SJCRH30 (cell line): Measurements from ENCODE around the gene YY1. TPM values are rescaled to one million over a fixed set of nuclear protein-coding genes. Genes with fewer than 3 reads are reported as not detected.

ENCODE experiments used
- DNase-seq, 2 experiments: peaks; one replicate each; pipeline ENCODE4 v3.0.0-alpha.2; 2015 to 2020
- H3K27ac ChIP-seq: fragments of 250-450 bp; sonication (Bioruptor Pico); 2 replicates; pipeline ENCODE4 v1.5.1; 2020; ENCODE audit warnings: mild to moderate bottlenecking, moderate library complexity
- H3K27me3 ChIP-seq: fragments of 250-450 bp; sonication (Bioruptor Pico); 2 replicates; pipeline ENCODE4 v1.5.1; 2020; ENCODE audit warnings: mild to moderate bottlenecking, moderate library complexity
- H3K36me3 ChIP-seq: fragments of 250-450 bp; sonication (Bioruptor Pico); 2 replicates; pipeline ENCODE4 v1.5.1; 2020; ENCODE audit warnings: mild to moderate bottlenecking, moderate library complexity
- H3K4me1 ChIP-seq: fragments of 250-450 bp; sonication (Bioruptor Pico); 2 replicates; pipeline ENCODE4 v1.5.1; 2020; ENCODE audit warnings: mild to moderate bottlenecking, moderate library complexity
- H3K4me3 ChIP-seq: fragments of 250-450 bp; sonication (Bioruptor Pico); 2 replicates; pipeline ENCODE4 v1.5.1; 2020; ENCODE audit warnings: mild to moderate bottlenecking, moderate library complexity
- H3K9me3 ChIP-seq: fragments of 250-450 bp; sonication (Bioruptor Pico); replicated peaks from 2 replicates; pipeline ENCODE4 v1.5.1; 2020; ENCODE audit warnings: mild to moderate bottlenecking, moderate library complexity
- total RNA-seq: library from RNA; depleted of rRNA; stranded (reverse); fragments of >200 nt; shearing (Covaris generic); gene quantifications from 2 replicates; pipeline ENCODE4 v1.2.3, GENCODE V29; 2014; rRNA removed

YY1 gene
- total RNA-seq, 1 experiment from 2014 or later = 60.9 TPM

GRCh38 chr14:100325958-100326357, 87.0 kb downstream of the YY1 start:
- H3K27ac ChIP-seq = no peak overlapping the region
- peaks cover 8% of the 10 kb centered on the region; the same call in 1 of the 2 replicates for H3K4me1 ChIP-seq
- DNase-seq = no peak
- no peaks in the 10 kb centered on the region for H3K9me3 ChIP-seq
- H3K27me3 ChIP-seq = no peaks in the 10 kb centered on the region
- H3K36me3 ChIP-seq = no peaks in the 10 kb centered on the region
- H3K4me3 ChIP-seq = no peak overlapping the region

- Histone ChIP-seq H3K36me3 (no peaks in the 10 kb centered on the region), H3K4me3 (no peak overlapping the region), H3K4me1 (peaks cover 11% of the 10 kb centered on the region), H3K27ac (no peak overlapping the region), H3K9me3 (no peaks in the 10 kb centered on the region), H3K27me3 (no peaks in the 10 kb centered on the region)
- no peak for DNase-seq
These were observed 88.2 kb downstream of the YY1 start for GRCh38 chr14:100327128-100327527.

- DNase-seq = no peak
These were observed 89.7 kb downstream of the YY1 start for GRCh38 chr14:100328495-100329163.

GRCh38 chr14:100329233-100330006, 90.5 kb downstream of the YY1 start:
- Histone ChIP-seq H3K27ac (no peak overlapping the region), H3K9me3 (no peaks in the 10 kb centered on the region), H3K4me3 (no peak overlapping the region), H3K27me3 (no peaks in the 10 kb centered on the region), H3K36me3 (peaks cover 3% of the 10 kb centered on the region), H3K4me1 (peaks cover 24% of the 10 kb centered on the region)
- no peak for DNase-seq

More at GRCh38 chr14:100328495-100329163, 89.7 kb downstream of the YY1 start:
- Histone ChIP-seq H3K4me1 (peaks cover 24% of the 10 kb centered on the region), H3K27ac (no peak overlapping the region), H3K4me3 (no peak overlapping the region), H3K36me3 (no peaks in the 10 kb centered on the region), H3K27me3 (no peaks in the 10 kb centered on the region), H3K9me3 (no peaks in the 10 kb centered on the region)

GRCh38 chr14:100330007-100330344, 91.0 kb downstream of the YY1 start:
- Histone ChIP-seq H3K4me1 (peaks cover 24% of the 10 kb centered on the region), H3K27ac (no peak overlapping the region), H3K27me3 (no peaks in the 10 kb centered on the region), H3K36me3 (peaks cover 7% of the 10 kb centered on the region), H3K4me3 (no peak overlapping the region), H3K9me3 (no peaks in the 10 kb centered on the region)
- no peak for DNase-seq

GRCh38 chr14:100330388-100330931, 91.5 kb downstream of the YY1 start:
- Histone ChIP-seq H3K4me1 (peaks cover 24% of the 10 kb centered on the region), H3K27me3 (no peaks in the 10 kb centered on the region), H3K27ac (no peak overlapping the region), H3K4me3 (no peak overlapping the region), H3K36me3 (peaks cover 7% of the 10 kb centered on the region), H3K9me3 (no peaks in the 10 kb centered on the region)
- DNase-seq = peak in 1 of 2 experiments; percentile 39

- Histone ChIP-seq H3K9me3 (no peaks in the 10 kb centered on the region), H3K4me3 (no peak overlapping the region), H3K4me1 (peaks cover 24% of the 10 kb centered on the region), H3K36me3 (peaks cover 17% of the 10 kb centered on the region), H3K27me3 (no peaks in the 10 kb centered on the region), H3K27ac (peak overlapping the region; percentile 70)
- DNase-seq = no peak
These were observed 93.2 kb downstream of the YY1 start for GRCh38 chr14:100332071-100332639.

Other genes with a start within 250 kb of the YY1 start
- gene EVL, start 173.7 kb upstream of the YY1 start, total RNA-seq = 27.1 and 31.5 TPM in 2 replicates
- 0.03 TPM in 1 of 2 replicates, not detected in the other for gene DEGS2, start 79.5 kb upstream of the YY1 start, total RNA-seq
- 55.2 and 57.1 TPM in 2 replicates for gene SLC25A29, start 67.3 kb downstream of the YY1 start, total RNA-seq
- gene SLC25A47, start 84.2 kb downstream of the YY1 start, total RNA-seq = 0.08 TPM in 1 of 2 replicates, not detected in the other
- gene WDR25, start 137.3 kb downstream of the YY1 start, total RNA-seq = 7.4 and 8.7 TPM in 2 replicates